ENCODE data around the gene ZNF662.

- no peak for TF ChIP-seq ZNF565 (CRISPR knock-in tag; conservative IDR thresholded peaks at IDR 0.05; ENCODE audit: low read depth)
- no peak for TF ChIP-seq CREB5 (CRISPR knock-in tag; IDR thresholded peaks at IDR 0.05; ENCODE audit: low read depth)
- TF ChIP-seq SNAI2 (CRISPR knock-in tag; IDR thresholded peaks at IDR 0.05): no peak
- no peak for TF ChIP-seq RARB (CRISPR knock-in tag; IDR thresholded peaks at IDR 0.05)
These were observed 237 bp upstream of the ZNF662 start for GRCh38 chr3:42905740-42906069.

Data from SK-N-SH treated with all-trans-retinoic acid at 6 μM for 48 hours (cell line).